Adipose tissue (tissue), 3 donors: Measurements from ENCODE around the gene IL1A. TPM values are rescaled to one million over a fixed set of nuclear protein-coding genes. Genes with fewer than 3 reads are reported as not detected.

ENCODE experiments used
- polyA plus RNA-seq, 3 donors: library from polyadenylated mRNA; stranded (reverse); fragments of 200-250 nt; gene quantifications; one replicate each; pipeline ENCODE4 v1.2.3, GENCODE V29; 2013
- donor health status: healthy with polysubstance abuse.
- donor health status: Bipolar disorder and iron deficiency.
- donor health status: healthy.

The IL1A gene
- polyA plus RNA-seq, 3 donors = 1.2 TPM; not detected in 2

Other genes starting within 250 kb of the IL1A start
- gene POLR1B, start 242.0 kb downstream of the IL1A start, polyA plus RNA-seq = 1 to 10 TPM; 3.1 to 7.6 (median 4.4) TPM
- 10 to 100 TPM; 37.1 to 50.0 (median 42.3) TPM for gene CHCHD5, start 199.9 kb downstream of the IL1A start, polyA plus RNA-seq
- gene SLC20A1, start 138.6 kb downstream of the IL1A start, polyA plus RNA-seq = 10 to 100 TPM; 19.5 to 33.7 (median 31.3) TPM
- gene NT5DC4, start 63.5 kb downstream of the IL1A start, polyA plus RNA-seq = under 1 TPM in 1 of 3 donors, not detected in 2; 0.03 TPM
- gene CKAP2L, start 19.9 kb downstream of the IL1A start, polyA plus RNA-seq = under 1 TPM in 2 of 3 donors, not detected in 1; 0.05 to 0.16 TPM
- gene IL1B, start 52.3 kb upstream of the IL1A start, polyA plus RNA-seq = 10 to 100 TPM in 2 of 3 donors, 1 to 10 TPM in 1; 1.0 to 31.0 (median 17.8) TPM
- gene IL37, start 126.7 kb upstream of the IL1A start, polyA plus RNA-seq = not detected
- gene IL36G, start 193.5 kb upstream of the IL1A start, polyA plus RNA-seq = not detected
- gene IL36A, start 221.0 kb upstream of the IL1A start, polyA plus RNA-seq = under 1 TPM in 1 of 3 donors, not detected in 2; 0.45 TPM